OCI-LY3 (cell line): Measurements from ENCODE around the gene DISP1.
A peak's percentile ranks its signal among the peaks of the same experiment; 100 is the strongest.

Experiments
- H2AFZ ChIP-seq: fragments of 200-600, 300-600 bp; shearing (Covaris generic); 2 replicates; pipeline ENCODE4 v1.6.0; 2014; ENCODE audit warnings: antibody characterized with exemption, low read depth, low read length
- H3K27ac ChIP-seq: fragments of 200-600, 300-600 bp; sonication (generic); 2 replicates; pipeline ENCODE4 v1.5.1; 2014; ENCODE audit warnings: mild to moderate bottlenecking, low read length, moderate library complexity, mixed read lengths
- H3K27me3 ChIP-seq: fragments of 200-600, 300-600 bp; sonication (generic); 2 replicates; pipeline ENCODE4 v1.6.1; 2014; ENCODE audit warnings: low read depth, low read length, mixed read lengths
- H3K36me3 ChIP-seq: fragments of 200-600, 300-600 bp; sonication (generic); replicated peaks from 2 replicates; pipeline ENCODE3; 2014; ENCODE audit warnings: low read depth, low read length, mixed read lengths
- H3K4me1 ChIP-seq: fragments of 300-600, 200-600 bp; sonication (generic); 2 replicates; pipeline ENCODE4 v1.6.1; 2014; ENCODE audit warnings: low read length, mixed read lengths
- H3K4me2 ChIP-seq: fragments of 200-600, 300-600 bp; sonication (generic); 2 replicates; pipeline ENCODE4 v1.6.1; 2014; ENCODE audit warnings: low read length, mixed read lengths
- H3K4me3 ChIP-seq: fragments of 300-600, 200-600 bp; sonication (generic); 2 replicates; pipeline ENCODE4 v1.5.1; 2014; ENCODE audit warnings: antibody characterized with exemption, mild to moderate bottlenecking, low read length, moderate library complexity
- H3K79me2 ChIP-seq: fragments of 300-600, 200-600 bp; shearing (Covaris generic); 2 replicates; pipeline ENCODE4 v1.6.1; 2014; ENCODE audit warnings: mild to moderate bottlenecking, low read length, mixed read lengths
- H3K9ac ChIP-seq: fragments of 300-600, 200-600 bp; shearing (Covaris generic); 2 replicates; pipeline ENCODE4 v1.6.0; 2014; ENCODE audit warnings: mild to moderate bottlenecking, low read length, moderate library complexity
- H3K9me3 ChIP-seq: fragments of 200-600, 300-600 bp; shearing (Covaris generic); 2 replicates; pipeline ENCODE4 v1.6.1; 2014; ENCODE audit warnings: low read length, mixed read lengths; ENCODE audit not compliant: insufficient read depth
- H4K20me1 ChIP-seq: fragments of 200-600, 300-600 bp; sonication (generic); 2 replicates; pipeline ENCODE4 v1.6.1; 2016; ENCODE audit warnings: low read length, mixed read lengths; ENCODE audit not compliant: insufficient read depth
- EZH2phosphoT487 ChIP-seq: fragments of 200-600 bp; shearing (Covaris generic); IDR thresholded peaks from 2 replicates; pipeline ENCODE4 v1.6.1; 2018; ENCODE audit warnings: antibody characterized with exemption, mixed run types, low read depth
- TF ChIP-seq, protein P1 (sequence below): fragments of 200-600, 300-600 bp; sonication (generic); IDR thresholded peaks from 2 replicates; pipeline ENCODE4 v1.5.1; 2014; ENCODE audit warnings: antibody characterized with exemption, low read length, low read depth

DISP1 gene, protein sequence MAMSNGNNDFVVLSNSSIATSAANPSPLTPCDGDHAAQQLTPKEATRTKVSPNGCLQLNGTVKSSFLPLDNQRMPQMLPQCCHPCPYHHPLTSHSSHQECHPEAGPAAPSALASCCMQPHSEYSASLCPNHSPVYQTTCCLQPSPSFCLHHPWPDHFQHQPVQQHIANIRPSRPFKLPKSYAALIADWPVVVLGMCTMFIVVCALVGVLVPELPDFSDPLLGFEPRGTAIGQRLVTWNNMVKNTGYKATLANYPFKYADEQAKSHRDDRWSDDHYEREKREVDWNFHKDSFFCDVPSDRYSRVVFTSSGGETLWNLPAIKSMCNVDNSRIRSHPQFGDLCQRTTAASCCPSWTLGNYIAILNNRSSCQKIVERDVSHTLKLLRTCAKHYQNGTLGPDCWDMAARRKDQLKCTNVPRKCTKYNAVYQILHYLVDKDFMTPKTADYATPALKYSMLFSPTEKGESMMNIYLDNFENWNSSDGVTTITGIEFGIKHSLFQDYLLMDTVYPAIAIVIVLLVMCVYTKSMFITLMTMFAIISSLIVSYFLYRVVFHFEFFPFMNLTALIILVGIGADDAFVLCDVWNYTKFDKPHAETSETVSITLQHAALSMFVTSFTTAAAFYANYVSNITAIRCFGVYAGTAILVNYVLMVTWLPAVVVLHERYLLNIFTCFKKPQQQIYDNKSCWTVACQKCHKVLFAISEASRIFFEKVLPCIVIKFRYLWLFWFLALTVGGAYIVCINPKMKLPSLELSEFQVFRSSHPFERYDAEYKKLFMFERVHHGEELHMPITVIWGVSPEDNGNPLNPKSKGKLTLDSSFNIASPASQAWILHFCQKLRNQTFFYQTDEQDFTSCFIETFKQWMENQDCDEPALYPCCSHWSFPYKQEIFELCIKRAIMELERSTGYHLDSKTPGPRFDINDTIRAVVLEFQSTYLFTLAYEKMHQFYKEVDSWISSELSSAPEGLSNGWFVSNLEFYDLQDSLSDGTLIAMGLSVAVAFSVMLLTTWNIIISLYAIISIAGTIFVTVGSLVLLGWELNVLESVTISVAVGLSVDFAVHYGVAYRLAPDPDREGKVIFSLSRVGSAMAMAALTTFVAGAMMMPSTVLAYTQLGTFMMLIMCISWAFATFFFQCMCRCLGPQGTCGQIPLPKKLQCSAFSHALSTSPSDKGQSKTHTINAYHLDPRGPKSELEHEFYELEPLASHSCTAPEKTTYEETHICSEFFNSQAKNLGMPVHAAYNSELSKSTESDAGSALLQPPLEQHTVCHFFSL (N-terminal part only)

DNA sequence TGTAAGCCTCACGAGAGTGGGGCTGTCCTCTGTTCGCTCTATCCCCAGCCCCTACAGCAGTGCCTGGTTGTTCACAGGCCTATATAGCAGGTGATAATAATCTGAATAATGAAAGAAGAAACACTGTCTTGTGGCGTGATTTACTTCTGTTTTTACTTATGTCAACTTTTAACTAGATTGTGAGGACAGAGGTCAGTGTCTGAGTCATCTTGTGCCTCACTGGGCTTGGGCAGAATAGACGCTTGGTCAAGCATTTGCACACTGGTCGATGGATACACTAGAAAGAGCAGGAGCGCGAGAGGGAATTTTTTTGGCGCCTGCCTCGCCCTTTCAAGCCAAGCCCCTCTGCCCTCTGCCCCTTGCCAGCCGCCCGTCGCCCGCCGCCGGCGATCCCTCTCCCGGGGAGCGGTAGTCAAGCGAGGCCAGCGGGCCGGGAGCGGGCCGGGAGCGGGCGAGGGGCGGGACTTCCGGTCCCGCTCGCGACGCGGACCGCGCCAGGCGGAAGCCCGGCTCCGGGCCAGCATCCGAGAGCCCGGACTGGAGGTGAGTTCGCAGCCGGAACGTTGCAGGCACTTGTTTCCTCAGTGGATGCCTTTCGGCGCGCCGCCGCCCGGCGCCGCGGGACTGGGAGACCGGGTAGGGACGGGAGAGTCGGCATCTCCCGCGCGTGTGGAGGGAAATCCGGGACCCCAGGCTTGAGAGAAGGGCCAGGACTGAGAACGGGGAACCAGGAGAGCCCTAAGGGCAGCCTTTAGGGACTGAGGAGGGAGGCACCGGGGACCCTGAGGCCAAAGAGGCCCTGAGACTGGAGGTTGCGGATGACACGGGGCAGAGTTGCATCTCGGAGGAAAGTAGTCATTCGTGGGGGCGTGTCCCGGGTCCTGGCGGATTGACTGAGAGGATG is at the start of gene DISP1:
TSS of gene DISP1 (plus strand) at position 504 of the 904 bp plus-strand sequence. CDS start 127,785 bp downstream, outside the sequence.
- peaks cover 10% of the 10 kb centered on the region for H3K27me3 ChIP-seq
- peak within 1 kb of the TSS; percentile 76 for H3K9ac ChIP-seq
- H3K4me2 ChIP-seq, result peak within 1 kb of the TSS; percentile 75
- H3K79me2 ChIP-seq, result peaks cover 3% of the 10 kb centered on the region; the same call in 1 of the 2 replicates
- H3K36me3 ChIP-seq, result no peaks in the 10 kb centered on the region
- H3K4me3 ChIP-seq, result peak within 1 kb of the TSS; percentile 83
- peaks cover 11% of the 10 kb centered on the region for H3K4me1 ChIP-seq
- H3K9me3 ChIP-seq, result no peaks in the 10 kb centered on the region
- TF ChIP-seq, protein P1, sequence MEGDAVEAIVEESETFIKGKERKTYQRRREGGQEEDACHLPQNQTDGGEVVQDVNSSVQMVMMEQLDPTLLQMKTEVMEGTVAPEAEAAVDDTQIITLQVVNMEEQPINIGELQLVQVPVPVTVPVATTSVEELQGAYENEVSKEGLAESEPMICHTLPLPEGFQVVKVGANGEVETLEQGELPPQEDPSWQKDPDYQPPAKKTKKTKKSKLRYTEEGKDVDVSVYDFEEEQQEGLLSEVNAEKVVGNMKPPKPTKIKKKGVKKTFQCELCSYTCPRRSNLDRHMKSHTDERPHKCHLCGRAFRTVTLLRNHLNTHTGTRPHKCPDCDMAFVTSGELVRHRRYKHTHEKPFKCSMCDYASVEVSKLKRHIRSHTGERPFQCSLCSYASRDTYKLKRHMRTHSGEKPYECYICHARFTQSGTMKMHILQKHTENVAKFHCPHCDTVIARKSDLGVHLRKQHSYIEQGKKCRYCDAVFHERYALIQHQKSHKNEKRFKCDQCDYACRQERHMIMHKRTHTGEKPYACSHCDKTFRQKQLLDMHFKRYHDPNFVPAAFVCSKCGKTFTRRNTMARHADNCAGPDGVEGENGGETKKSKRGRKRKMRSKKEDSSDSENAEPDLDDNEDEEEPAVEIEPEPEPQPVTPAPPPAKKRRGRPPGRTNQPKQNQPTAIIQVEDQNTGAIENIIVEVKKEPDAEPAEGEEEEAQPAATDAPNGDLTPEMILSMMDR, result no peak
- TF ChIP-seq EZH2phosphoT487, result no peak
- H4K20me1 ChIP-seq, result no peaks in the 10 kb centered on the region
- H2AFZ ChIP-seq, result peak within 1 kb of the TSS; percentile 95
- peak within 1 kb of the TSS; percentile 7; the same call in 1 of the 2 replicates for H3K27ac ChIP-seq

DNA sequence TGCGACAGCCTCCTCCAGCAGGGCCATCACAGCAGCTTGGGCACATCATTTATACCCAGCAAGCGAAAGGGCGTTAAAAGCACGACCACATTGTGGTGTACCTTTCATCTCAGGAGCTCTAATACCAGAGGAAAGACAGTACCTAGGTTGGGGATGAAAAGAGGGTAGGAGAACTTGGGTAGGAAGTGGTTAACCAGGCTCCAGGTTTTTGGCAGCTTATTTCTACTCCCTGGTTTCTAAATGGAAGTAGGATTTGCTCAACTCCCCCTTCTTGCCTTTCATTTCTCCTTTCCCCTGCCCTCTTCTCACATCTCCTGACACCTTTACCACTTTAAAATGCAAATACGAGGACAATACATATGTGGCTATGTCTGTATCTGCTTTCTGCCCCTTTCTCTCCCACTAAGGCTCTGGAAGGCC is 47.7 kb upstream of the DISP1 start:
- peaks cover 12% of the 10 kb centered on the region; the same call in 1 of the 2 replicates for H3K9me3 ChIP-seq
- H3K4me1 ChIP-seq, result peaks cover 8% of the 10 kb centered on the region
- H3K27ac ChIP-seq, result no peak overlapping the region
- H2AFZ ChIP-seq, result no peak overlapping the region
- peak overlapping the region; percentile 17; the same call in 1 of the 2 replicates for H3K4me2 ChIP-seq
- no peaks in the 10 kb centered on the region for H3K79me2 ChIP-seq
- peaks cover 3% of the 10 kb centered on the region for H3K36me3 ChIP-seq
- no peak overlapping the region for H3K9ac ChIP-seq
- H3K27me3 ChIP-seq, result no peaks in the 10 kb centered on the region
- H4K20me1 ChIP-seq, result no peaks in the 10 kb centered on the region
- no peak overlapping the region for H3K4me3 ChIP-seq
- no peak for TF ChIP-seq EZH2phosphoT487
- TF ChIP-seq, protein P1, result no peak

DNA sequence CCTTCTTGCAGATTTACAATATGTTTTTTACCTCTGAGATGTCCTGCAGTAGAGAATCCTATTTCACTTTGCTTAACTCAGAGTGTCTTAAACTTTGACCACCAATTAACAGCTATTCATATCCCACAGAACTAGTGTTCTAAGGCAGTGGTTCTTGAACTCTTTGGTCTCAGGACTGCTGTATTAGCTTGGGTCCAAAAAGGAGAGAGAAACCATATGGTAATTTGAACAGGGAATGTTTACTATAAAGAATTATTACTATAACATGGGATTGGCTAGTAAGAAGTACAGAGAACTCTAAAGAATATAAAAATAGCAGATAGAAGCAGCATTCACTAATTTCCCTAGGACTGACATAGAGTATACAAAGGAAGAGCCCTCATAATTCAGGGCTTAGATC is 46.2 kb upstream of the DISP1 start:
- Histone ChIP-seq H3K27me3 (no peaks in the 10 kb centered on the region), H3K36me3 (peaks cover 3% of the 10 kb centered on the region), H4K20me1 (no peaks in the 10 kb centered on the region), H3K9me3 (peaks cover 12% of the 10 kb centered on the region; the same call in 1 of the 2 replicates), H3K4me2 (no peak overlapping the region), H3K9ac (no peak overlapping the region), H3K27ac (no peak overlapping the region), H3K4me1 (peaks cover 13% of the 10 kb centered on the region), H3K4me3 (no peak overlapping the region), H3K79me2 (no peaks in the 10 kb centered on the region), H2AFZ (no peak overlapping the region)
- TF ChIP-seq EZH2phosphoT487, result no peak
- TF ChIP-seq, protein P1, result no peak
